AG09309 (cell line): Measurements from ENCODE around the gene ZNF200.
A peak's percentile ranks its signal among the peaks of the same experiment; 100 is the strongest.

Experiments
- DNase-seq: peaks from one replicate; pipeline ENCODE4 v3.0.0-alpha.2; 2010; ENCODE audit warnings: low read depth
- H3K4me3 ChIP-seq: 2 replicates; pipeline ENCODE4 v1.5.1; 2011; ENCODE audit warnings: mild to moderate bottlenecking, low read depth, low read length, moderate library complexity; ENCODE audit not compliant: control insufficient read depth
- CTCF ChIP-seq: IDR thresholded peaks from 2 replicates; pipeline ENCODE4 v1.5.1; 2011; ENCODE audit warnings: mild to moderate bottlenecking, low read depth, low read length, inconsistent platforms; ENCODE audit not compliant: insufficient read depth, control insufficient read depth; ENCODE audit errors: missing control alignments

The ZNF200 gene

GRCh38 chr16:3192476-3193019, 42.4 kb downstream of the ZNF200 start:
- H3K4me3 ChIP-seq: no peak overlapping the region
- DNase-seq: no peak
- TF ChIP-seq CTCF: no peak

- TF ChIP-seq CTCF: no peak
- DNase-seq: no peak
- 0 out of 2 replicates have a peak overlapping the region, but pooled peaks have one; percentile 2 for H3K4me3 ChIP-seq
These were observed 44.0 kb downstream of the ZNF200 start for GRCh38 chr16:3190949-3191353.

- peak overlapping the region; percentile 58 for H3K4me3 ChIP-seq
- no peak for TF ChIP-seq CTCF
- no peak for DNase-seq
These were observed 45.1 kb downstream of the ZNF200 start for GRCh38 chr16:3189869-3190268.

- no peak for TF ChIP-seq CTCF
- no peak for DNase-seq
- peak overlapping the region; percentile 58 for H3K4me3 ChIP-seq
These were observed 45.8 kb downstream of the ZNF200 start for GRCh38 chr16:3188925-3189825.

GRCh38 chr16:3188675-3188924, 46.4 kb downstream of the ZNF200 start:
- no peak for TF ChIP-seq CTCF
- no peak for DNase-seq
- peak overlapping the region; percentile 58 for H3K4me3 ChIP-seq

GRCh38 chr16:3187798-3188674, 46.9 kb downstream of the ZNF200 start, which contains the start of gene OR1F1:
TSS of gene OR1F1 (plus strand) at chr16:3188204.
- TF ChIP-seq CTCF: no peak
- H3K4me3 ChIP-seq: peak within 1 kb of the TSS; percentile 58
- no peak for DNase-seq
